Stimulated activated naive CD8-positive, alpha-beta T cell treated with anti-CD3 and anti-CD28 coated beads, Interleukin-15, Interleukin-2, amounts not matched to agents 100 U/mL and 50 U/mL, for 24 hours (primary cell): Measurements from ENCODE around the gene PFDN1.

Experiments
- ATAC-seq: fragments of 150-1000 bp; cut with Tn5 transposase; one replicate; pipeline ENCODE4 v1.10.0; 2021
- DNase-seq: peaks from one replicate; pipeline ENCODE4 v3.0.0; 2021

The PFDN1 gene

GRCh38 chr5:140328036-140328764, 25.3 kb upstream of the PFDN1 start:
- DNase-seq (no peak), ATAC-seq (no peak)

- DNase-seq (no peak), ATAC-seq (no peak)
Observed at GRCh38 chr5:140327589-140327988, 24.7 kb upstream of the PFDN1 start.

- ATAC-seq (no peak), DNase-seq (no peak)
Observed at GRCh38 chr5:140325486-140325885, 22.6 kb upstream of the PFDN1 start.

GRCh38 chr5:140324617-140325241, 21.8 kb upstream of the PFDN1 start:
- no peak for DNase-seq
- peak; percentile 24 for ATAC-seq

GRCh38 chr5:140324041-140324600, 21.2 kb upstream of the PFDN1 start:
- DNase-seq (no peak), ATAC-seq (no peak)

- ATAC-seq: no peak
Observed at GRCh38 chr5:140322751-140323731, 20.1 kb upstream of the PFDN1 start.

GRCh38 chr5:140321796-140322195, 18.9 kb upstream of the PFDN1 start:
- ATAC-seq (no peak), DNase-seq (no peak)

More at GRCh38 chr5:140322751-140323731, 20.1 kb upstream of the PFDN1 start:
- no peak for DNase-seq

GRCh38 chr5:140319833-140320232, 16.9 kb upstream of the PFDN1 start:
- DNase-seq (no peak), ATAC-seq (no peak)

GRCh38 chr5:140318792-140319191, 15.9 kb upstream of the PFDN1 start:
- no peak for DNase-seq
- ATAC-seq: no peak

GRCh38 chr5:140317859-140318258, 15.0 kb upstream of the PFDN1 start:
- ATAC-seq (no peak), DNase-seq (no peak)

GRCh38 chr5:140312791-140313189, 9.9 kb upstream of the PFDN1 start:
- DNase-seq (no peak), ATAC-seq (no peak)

- ATAC-seq (peak; percentile 40), DNase-seq (no peak)
Observed at GRCh38 chr5:140312067-140312790, 9.3 kb upstream of the PFDN1 start.

GRCh38 chr5:140311011-140311467, 8.1 kb upstream of the PFDN1 start:
- ATAC-seq (no peak), DNase-seq (no peak)

- no peak for DNase-seq
- no peak for ATAC-seq
Observed at GRCh38 chr5:140310434-140310833, 7.5 kb upstream of the PFDN1 start.

- no peak for ATAC-seq
- DNase-seq: no peak
Observed at GRCh38 chr5:140309706-140310249, 6.9 kb upstream of the PFDN1 start.

GRCh38 chr5:140305471-140305870, 2.6 kb upstream of the PFDN1 start:
- no peak for ATAC-seq
- no peak for DNase-seq

- DNase-seq: no peak
Observed at GRCh38 chr5:140303966-140304365, 1.1 kb upstream of the PFDN1 start.

GRCh38 chr5:140301136-140301535, 1.8 kb downstream of the PFDN1 start:
- DNase-seq: no peak
- no peak for ATAC-seq

More at GRCh38 chr5:140303966-140304365, 1.1 kb upstream of the PFDN1 start:
- ATAC-seq: no peak

GRCh38 chr5:140299056-140299455, 3.8 kb downstream of the PFDN1 start:
- no peak for ATAC-seq
- DNase-seq: no peak

GRCh38 chr5:140298183-140298601, 4.7 kb downstream of the PFDN1 start:
- no peak for DNase-seq
- ATAC-seq: no peak

GRCh38 chr5:140297283-140297682, 5.6 kb downstream of the PFDN1 start:
- ATAC-seq (no peak), DNase-seq (no peak)
